Measurements from ENCODE around the gene MCUB. TPM values are rescaled to one million over a fixed set of nuclear protein-coding genes. Genes with fewer than 3 reads are reported as not detected.

MCUB gene
- total and polyA plus RNA-seq, 2 donors from 2014 or later: 2.3 to 15.2 TPM

DNA sequence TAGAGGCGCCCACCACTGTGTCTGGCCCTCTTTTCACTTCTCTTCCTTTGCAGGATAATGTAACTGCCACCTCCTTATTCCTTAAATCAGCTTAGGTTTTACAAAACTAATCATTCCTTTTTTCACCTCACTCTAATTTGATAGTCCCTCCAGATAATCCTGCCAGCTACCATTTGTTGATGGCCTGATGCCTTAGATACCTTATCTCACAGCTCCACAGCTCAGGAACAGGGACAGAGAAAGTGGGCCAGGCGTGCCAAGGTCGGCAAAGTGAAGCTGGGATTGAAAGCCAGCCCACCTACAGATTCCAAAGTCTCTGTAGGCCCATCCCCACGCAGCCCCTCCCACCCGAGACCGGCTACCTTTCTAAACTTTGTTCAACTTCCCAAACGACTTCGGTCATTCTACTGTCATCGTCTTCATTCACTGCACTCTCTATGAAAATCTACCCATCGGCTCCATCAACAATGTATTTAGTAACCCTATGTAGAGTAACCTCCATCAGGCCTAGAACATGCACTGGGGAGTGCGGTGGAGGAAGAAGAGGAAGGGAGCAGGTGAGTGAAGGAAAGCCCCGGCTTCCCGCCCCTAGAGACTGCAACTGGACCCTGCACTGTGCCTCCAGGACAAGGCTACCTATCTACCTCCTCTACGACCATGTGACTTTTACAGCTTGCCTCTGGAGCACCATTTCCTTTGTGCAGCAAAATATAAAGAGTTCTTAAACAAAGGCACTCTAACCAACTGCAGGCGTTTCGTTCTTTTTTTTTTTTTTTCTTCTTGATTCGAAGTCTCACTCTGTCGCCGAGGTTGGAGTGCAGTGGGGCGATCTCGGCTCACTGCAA, 141.7 kb downstream of the MCUB start:
- FAIRE-seq (no peak), DNase-seq (peak in 4 of 5 donors; percentile 27 to 56 (median 52))
- peak overlapping the region; percentile 38 to 66 (median 44) for H3K9ac ChIP-seq (ENCODE audit: low read length in 3 of 3)
- H3K4me3 ChIP-seq (ENCODE audit: low read length in 3 of 3): peak overlapping the region; percentile 67 to 79 (median 75)
- intact Hi-C loops (cut with DNase I): loop anchor here (10.0 kb wide), 1 partner anchor 103 kb away; the partner anchor contains the start of gene CFI
- H3K27me3 ChIP-seq (ENCODE audit: control insufficient read depth, insufficient read depth, low read length): no peaks in the 10 kb centered on the region
- no peaks in the 10 kb centered on the region for H3K9me3 ChIP-seq (ENCODE audit: control insufficient read depth in 2 of 3, insufficient read depth in 1 of 3, low read length in 3 of 3)
- peak overlapping the region in 1 of 2 donors; percentile 83 for H3K27ac ChIP-seq (ENCODE audit: low read depth in 2 of 2, low read length in 2 of 2)
- H3K4me1 ChIP-seq (ENCODE audit: control insufficient read depth in 2 of 3, insufficient read depth in 2 of 3, low read depth in 1 of 3, low read length in 3 of 3): peaks cover 0 to 14% (median 8%) of the 10 kb centered on the region in 3 donors
- peaks cover 0 to 3% (median 0%) of the 10 kb centered on the region in 3 donors for H3K36me3 ChIP-seq (ENCODE audit: control insufficient read depth in 2 of 3, insufficient read depth in 3 of 3, low read length in 3 of 3)
- TF ChIP-seq, protein P1, sequence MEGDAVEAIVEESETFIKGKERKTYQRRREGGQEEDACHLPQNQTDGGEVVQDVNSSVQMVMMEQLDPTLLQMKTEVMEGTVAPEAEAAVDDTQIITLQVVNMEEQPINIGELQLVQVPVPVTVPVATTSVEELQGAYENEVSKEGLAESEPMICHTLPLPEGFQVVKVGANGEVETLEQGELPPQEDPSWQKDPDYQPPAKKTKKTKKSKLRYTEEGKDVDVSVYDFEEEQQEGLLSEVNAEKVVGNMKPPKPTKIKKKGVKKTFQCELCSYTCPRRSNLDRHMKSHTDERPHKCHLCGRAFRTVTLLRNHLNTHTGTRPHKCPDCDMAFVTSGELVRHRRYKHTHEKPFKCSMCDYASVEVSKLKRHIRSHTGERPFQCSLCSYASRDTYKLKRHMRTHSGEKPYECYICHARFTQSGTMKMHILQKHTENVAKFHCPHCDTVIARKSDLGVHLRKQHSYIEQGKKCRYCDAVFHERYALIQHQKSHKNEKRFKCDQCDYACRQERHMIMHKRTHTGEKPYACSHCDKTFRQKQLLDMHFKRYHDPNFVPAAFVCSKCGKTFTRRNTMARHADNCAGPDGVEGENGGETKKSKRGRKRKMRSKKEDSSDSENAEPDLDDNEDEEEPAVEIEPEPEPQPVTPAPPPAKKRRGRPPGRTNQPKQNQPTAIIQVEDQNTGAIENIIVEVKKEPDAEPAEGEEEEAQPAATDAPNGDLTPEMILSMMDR (IDR thresholded peaks at IDR 0.05; ENCODE audit: borderline replicate concordance, extremely low read depth, insufficient read depth): no peak

GRCh38 chr4:109702950-109703663, 143.1 kb downstream of the MCUB start, which contains the start of gene CASP6:
CASP6 (minus strand) TSS chr4:109703445; CDS start chr4:109703395, 50 bp downstream.
- H3K4me1 ChIP-seq (ENCODE audit: control insufficient read depth in 2 of 3, insufficient read depth in 2 of 3, low read depth in 1 of 3, low read length in 3 of 3): peaks cover 0 to 14% (median 8%) of the 10 kb centered on the region in 3 donors
- no peak for FAIRE-seq
- H3K27me3 ChIP-seq (ENCODE audit: control insufficient read depth, insufficient read depth, low read length): no peaks in the 10 kb centered on the region
- intact Hi-C loops (cut with DNase I): loop anchor here (10.0 kb wide), 1 partner anchor 102 kb away; the partner anchor contains the start of gene CFI
- TF ChIP-seq, protein P1 (IDR thresholded peaks at IDR 0.05; ENCODE audit: borderline replicate concordance, extremely low read depth, insufficient read depth): peak; percentile 51
- H3K9me3 ChIP-seq (ENCODE audit: control insufficient read depth in 2 of 3, insufficient read depth in 1 of 3, low read length in 3 of 3): no peaks in the 10 kb centered on the region
- H3K4me3 ChIP-seq (ENCODE audit: low read length in 3 of 3): peak within 1 kb of the TSS; percentile 75 to 79 (median 75)
- peaks cover 0 to 3% (median 0%) of the 10 kb centered on the region in 3 donors for H3K36me3 ChIP-seq (ENCODE audit: control insufficient read depth in 2 of 3, insufficient read depth in 3 of 3, low read length in 3 of 3)
- peak within 1 kb of the TSS; percentile 29 to 74 (median 43) for H3K9ac ChIP-seq (ENCODE audit: low read length in 3 of 3)
- DNase-seq: peak; percentile 86 to 95 (median 91)
- peak within 1 kb of the TSS; percentile 78 to 83 for H3K27ac ChIP-seq (ENCODE audit: low read depth in 2 of 2, low read length in 2 of 2)

- FAIRE-seq: no peak
- peaks cover 0 to 3% (median 0%) of the 10 kb centered on the region in 3 donors for H3K36me3 ChIP-seq (ENCODE audit: control insufficient read depth in 2 of 3, insufficient read depth in 3 of 3, low read length in 3 of 3)
- peak overlapping the region; percentile 71 to 79 (median 75) for H3K4me3 ChIP-seq (ENCODE audit: low read length in 3 of 3)
- intact Hi-C loops (cut with DNase I): loop anchor here (10.0 kb wide), 1 partner anchor 101 kb away; the partner anchor contains the start of gene CFI
- H3K27ac ChIP-seq (ENCODE audit: low read depth in 2 of 2, low read length in 2 of 2): peak overlapping the region; percentile 78 to 83
- no peaks in the 10 kb centered on the region for H3K9me3 ChIP-seq (ENCODE audit: control insufficient read depth in 2 of 3, insufficient read depth in 1 of 3, low read length in 3 of 3)
- peaks cover 0 to 14% (median 8%) of the 10 kb centered on the region in 3 donors for H3K4me1 ChIP-seq (ENCODE audit: control insufficient read depth in 2 of 3, insufficient read depth in 2 of 3, low read depth in 1 of 3, low read length in 3 of 3)
- peak overlapping the region; percentile 29 to 74 (median 43) for H3K9ac ChIP-seq (ENCODE audit: low read length in 3 of 3)
- TF ChIP-seq, protein P1 (IDR thresholded peaks at IDR 0.05; ENCODE audit: borderline replicate concordance, extremely low read depth, insufficient read depth): no peak
- peak in 2 of 5 donors; percentile 59 to 72 for DNase-seq
- no peaks in the 10 kb centered on the region for H3K27me3 ChIP-seq (ENCODE audit: control insufficient read depth, insufficient read depth, low read length)
Observed at GRCh38 chr4:109703664-109704361, 143.8 kb downstream of the MCUB start.
